NB4 (cell line): ENCODE data around the gene NXPH1.

Experiments
- CTCF ChIP-seq: IDR thresholded peaks from one replicate; pipeline ENCODE4 v1.5.1; 2012; ENCODE audit warnings: low read depth, low read length
- MYC ChIP-seq: IDR thresholded peaks from 2 replicates; pipeline ENCODE4 v1.6.1; 2011; ENCODE audit warnings: low read depth, low read length
- POLR2A ChIP-seq: IDR thresholded peaks from 2 replicates; pipeline ENCODE4 v1.6.1; 2011; ENCODE audit warnings: mild to moderate bottlenecking; ENCODE audit not compliant: insufficient read length; ENCODE audit errors: extremely low read depth

GRCh38 chr7:8590225-8590624 is 156.8 kb downstream of the NXPH1 start:
- no peak for TF ChIP-seq CTCF
- no peak for TF ChIP-seq POLR2A
- no peak for TF ChIP-seq MYC
